Fibroblast of lung (primary cell): ENCODE results near the gene SPON2.

ENCODE experiments used
- CTCF ChIP-seq, 2 donors: IDR thresholded peaks in 1 of 2; conservative IDR thresholded peaks in 1 of 2; 1 replicate in 1 of 2; 2 replicates in 1 of 2; pipeline ENCODE4 v1.5.1; 2011 to 2012; ENCODE audit warnings: low read length in 2 of 2, control low read depth in 1 of 2, inconsistent platforms in 1 of 2, low read depth in 1 of 2, mild to moderate bottlenecking in 1 of 2
- EZH2 ChIP-seq: IDR thresholded peaks from 2 replicates; pipeline ENCODE4 v1.5.1; 2012; ENCODE audit warnings: low read length, control low read depth, mild to moderate bottlenecking; ENCODE audit errors: missing control alignments

DNA sequence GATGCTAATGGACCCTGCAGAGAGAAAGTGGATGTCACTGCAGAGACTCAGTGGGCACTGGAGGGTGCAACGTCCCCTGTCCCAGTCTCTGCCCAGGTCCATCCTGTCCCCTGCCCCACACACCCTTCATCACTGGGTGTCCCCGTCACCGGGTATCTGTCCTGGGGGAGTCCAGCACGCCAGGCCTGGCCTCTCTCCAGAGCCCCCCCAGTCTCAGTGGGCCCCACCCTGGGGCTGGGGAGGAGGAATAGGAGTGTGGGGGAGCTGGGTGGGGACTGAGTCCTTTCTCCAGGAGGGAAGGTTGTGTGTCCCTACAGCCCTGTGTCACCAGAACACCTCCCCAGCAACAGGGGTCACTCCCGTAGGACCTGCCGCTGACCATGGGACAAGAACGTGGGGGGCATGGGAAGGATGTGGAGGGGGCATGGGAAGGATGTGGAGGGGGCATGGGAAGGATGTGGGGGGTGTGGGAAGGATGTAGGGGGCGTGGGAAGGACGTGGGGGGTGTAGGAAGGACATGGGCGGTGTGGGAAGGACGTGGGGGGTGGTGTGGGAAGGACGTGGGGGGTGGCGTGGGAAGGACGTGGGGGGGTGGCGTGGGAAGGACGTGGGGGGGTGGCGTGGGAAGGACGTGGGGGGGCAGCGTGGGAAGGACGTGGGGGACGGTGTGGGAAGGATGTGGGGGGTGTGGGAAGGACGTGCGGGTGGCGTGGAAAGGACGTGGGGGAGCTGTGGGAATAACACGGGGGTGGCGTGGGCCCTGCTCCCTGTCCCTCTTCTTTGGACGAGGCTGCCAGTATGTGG is 21.0 kb upstream of the SPON2 start:
- TF ChIP-seq EZH2 (no peak), CTCF (conservative IDR thresholded peaks at IDR 0.05 in 1 of 2, IDR thresholded peaks at IDR 0.05 in 1 of 2; ENCODE audit: low read depth in 1 of 2, low read length in 2 of 2) (no peak)
